HG03565 (cell line): ENCODE measurements around the gene UNC5C.

Experiments
- ATAC-seq: cut with Tn5 transposase; IDR thresholded peaks from one replicate; pipeline ENCODE4 v1.9.1; 2021; ENCODE audit warnings: mild to moderate bottlenecking, moderate library complexity; ENCODE audit not compliant: unreplicated experiment

Gene UNC5C

GRCh38 chr4:95409750-95410149 lies 139.0 kb downstream of the UNC5C start:
- ATAC-seq, result no peak

GRCh38 chr4:95409127-95409526 lies 139.6 kb downstream of the UNC5C start:
- ATAC-seq, result no peak

- no peak for ATAC-seq
Observed at GRCh38 chr4:95402299-95402698, 146.5 kb downstream of the UNC5C start.

GRCh38 chr4:95398217-95398616 lies 150.6 kb downstream of the UNC5C start:
- ATAC-seq, result no peak

GRCh38 chr4:95394752-95395306 lies 153.9 kb downstream of the UNC5C start:
- ATAC-seq, result no peak

- ATAC-seq, result no peak
Observed at GRCh38 chr4:95393821-95394220, 155.0 kb downstream of the UNC5C start.

- no peak for ATAC-seq
Observed at GRCh38 chr4:95388911-95389310, 159.9 kb downstream of the UNC5C start.

GRCh38 chr4:95387719-95388118 lies 161.1 kb downstream of the UNC5C start:
- no peak for ATAC-seq

- ATAC-seq, result no peak
Observed at GRCh38 chr4:95386410-95386809, 162.4 kb downstream of the UNC5C start.

GRCh38 chr4:95381843-95382580 lies 166.8 kb downstream of the UNC5C start:
- ATAC-seq, result no peak

GRCh38 chr4:95379633-95380032 lies 169.1 kb downstream of the UNC5C start:
- no peak for ATAC-seq

GRCh38 chr4:95377366-95377900 lies 171.3 kb downstream of the UNC5C start:
- no peak for ATAC-seq

- no peak for ATAC-seq
Observed at GRCh38 chr4:95371476-95372224, 177.1 kb downstream of the UNC5C start.

- ATAC-seq, result no peak
Observed at GRCh38 chr4:95367824-95368223, 180.9 kb downstream of the UNC5C start.

GRCh38 chr4:95363966-95364365 lies 184.8 kb downstream of the UNC5C start:
- ATAC-seq, result no peak

- ATAC-seq, result no peak
Observed at GRCh38 chr4:95363559-95363925, 185.2 kb downstream of the UNC5C start.

- no peak for ATAC-seq
Observed at GRCh38 chr4:95362906-95363558, 185.7 kb downstream of the UNC5C start.

GRCh38 chr4:95362066-95362465 lies 186.7 kb downstream of the UNC5C start:
- no peak for ATAC-seq

- no peak for ATAC-seq
Observed at GRCh38 chr4:95361696-95361965, 187.1 kb downstream of the UNC5C start.

GRCh38 chr4:95360906-95361695 lies 187.7 kb downstream of the UNC5C start:
- ATAC-seq, result no peak
